Measurements from ENCODE around the gene CTNNA2.

The CTNNA2 gene

DNA sequence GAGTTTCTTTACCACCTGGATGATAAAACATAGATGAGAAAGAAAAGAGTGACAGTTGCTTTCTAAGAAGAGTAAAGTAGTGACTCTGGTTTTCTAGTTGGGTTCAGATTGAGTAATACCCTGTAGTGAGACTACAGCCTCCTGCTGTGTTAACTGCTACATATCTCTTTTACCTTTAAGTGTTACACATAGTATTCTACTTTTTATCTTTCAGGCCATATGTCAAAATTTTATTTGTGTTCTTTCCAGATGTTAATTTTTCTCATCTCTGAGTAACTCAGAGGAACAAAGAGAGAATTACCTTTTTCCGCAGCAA is 348.2 kb downstream of the CTNNA2 start:
- no peak for DNase-seq

DNA sequence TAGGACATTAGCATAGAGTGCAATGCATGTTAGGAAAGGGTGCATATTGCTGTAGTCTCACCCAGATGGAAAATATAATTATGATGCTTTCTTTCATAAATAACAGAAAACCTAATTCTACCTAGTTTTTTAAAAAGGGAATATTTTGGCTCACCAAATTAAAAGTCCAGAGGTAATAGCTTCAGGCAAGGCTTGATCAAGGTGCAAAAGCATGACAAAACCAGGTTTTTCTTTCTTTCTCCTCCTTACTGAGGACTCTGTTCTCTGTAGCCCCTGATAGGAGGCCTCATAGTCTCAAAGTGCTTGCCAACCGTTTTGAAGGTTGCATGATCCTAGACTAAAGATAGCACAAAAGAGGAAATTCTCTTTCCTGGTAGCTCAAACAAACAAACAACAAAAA is 349.9 kb downstream of the CTNNA2 start:
- DNase-seq = no peak

DNA sequence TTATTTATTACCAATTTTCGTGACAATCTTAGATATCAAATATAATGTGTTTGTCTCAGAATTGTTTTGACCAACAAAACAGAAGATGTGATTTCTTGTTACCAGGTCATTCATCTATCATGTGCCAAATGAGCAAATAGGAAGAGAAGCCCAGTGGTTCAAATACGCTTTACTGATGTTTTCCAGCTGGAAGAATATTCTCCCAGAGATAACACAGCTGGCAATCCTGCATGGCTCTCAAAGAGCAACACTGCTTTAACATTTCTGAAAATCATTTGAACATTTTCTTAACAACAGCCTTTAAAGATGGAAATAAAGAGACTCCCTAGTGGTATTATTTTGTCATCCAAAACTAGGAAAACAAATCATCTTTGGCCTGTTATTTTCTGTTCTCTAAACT is 359.8 kb downstream of the CTNNA2 start:
- no peak for DNase-seq

DNA sequence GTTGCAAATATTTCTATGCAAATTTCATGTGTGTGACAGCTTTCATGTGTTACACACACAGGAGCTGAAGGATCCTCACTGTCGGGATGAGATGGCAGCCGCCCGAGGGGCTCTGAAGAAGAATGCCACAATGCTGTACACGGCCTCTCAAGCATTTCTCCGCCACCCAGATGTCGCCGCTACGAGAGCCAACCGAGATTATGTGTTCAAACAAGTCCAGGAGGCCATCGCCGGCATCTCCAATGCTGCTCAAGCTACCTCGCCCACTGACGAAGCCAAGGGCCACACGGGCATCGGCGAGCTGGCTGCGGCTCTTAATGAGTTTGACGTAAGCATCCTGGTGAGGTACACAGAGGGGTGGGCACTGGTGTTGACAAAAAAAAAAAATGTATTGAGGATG is 361.2 kb downstream of the CTNNA2 start:
- DNase-seq = no peak

DNA sequence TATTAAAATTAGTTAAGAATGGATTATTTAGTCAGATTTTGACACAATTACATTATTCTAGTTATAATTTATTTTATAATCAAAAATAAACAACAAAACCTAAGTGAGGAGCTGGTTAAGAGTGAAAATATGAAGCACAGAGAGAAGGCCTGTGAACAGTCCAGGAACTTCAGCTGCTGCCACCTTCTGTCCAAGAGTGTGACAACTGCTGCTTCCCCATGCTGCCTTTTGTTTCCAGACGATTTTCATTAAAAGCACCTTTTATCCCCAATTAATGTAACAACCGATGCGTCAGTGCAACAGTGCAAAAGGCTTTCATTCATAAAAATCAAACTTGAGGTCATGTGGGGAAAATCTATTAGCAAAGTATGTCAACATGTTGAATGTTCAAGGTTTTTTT is 363.6 kb downstream of the CTNNA2 start:
- no peak for DNase-seq

DNA sequence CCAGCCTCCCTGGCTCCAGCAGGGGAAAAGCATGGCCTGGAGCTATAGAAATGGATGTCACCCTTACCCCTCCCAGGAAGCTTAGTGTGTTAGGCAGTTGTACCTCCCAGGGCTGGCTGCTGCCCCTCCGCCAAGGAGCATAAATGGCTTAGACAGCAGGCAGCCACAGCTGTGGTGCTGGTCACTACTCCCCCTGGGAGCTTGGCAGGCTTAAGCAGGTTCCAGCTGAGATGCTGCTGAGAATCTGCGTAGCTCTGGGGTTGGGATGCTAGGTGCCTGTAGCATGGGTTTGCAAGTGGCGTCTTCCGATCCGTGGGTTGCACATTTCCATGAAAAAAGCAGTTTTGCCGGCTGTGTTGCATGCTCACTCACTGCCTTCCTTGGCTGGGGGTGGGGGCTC is 369.7 kb downstream of the CTNNA2 start:
- DNase-seq = no peak

DNA sequence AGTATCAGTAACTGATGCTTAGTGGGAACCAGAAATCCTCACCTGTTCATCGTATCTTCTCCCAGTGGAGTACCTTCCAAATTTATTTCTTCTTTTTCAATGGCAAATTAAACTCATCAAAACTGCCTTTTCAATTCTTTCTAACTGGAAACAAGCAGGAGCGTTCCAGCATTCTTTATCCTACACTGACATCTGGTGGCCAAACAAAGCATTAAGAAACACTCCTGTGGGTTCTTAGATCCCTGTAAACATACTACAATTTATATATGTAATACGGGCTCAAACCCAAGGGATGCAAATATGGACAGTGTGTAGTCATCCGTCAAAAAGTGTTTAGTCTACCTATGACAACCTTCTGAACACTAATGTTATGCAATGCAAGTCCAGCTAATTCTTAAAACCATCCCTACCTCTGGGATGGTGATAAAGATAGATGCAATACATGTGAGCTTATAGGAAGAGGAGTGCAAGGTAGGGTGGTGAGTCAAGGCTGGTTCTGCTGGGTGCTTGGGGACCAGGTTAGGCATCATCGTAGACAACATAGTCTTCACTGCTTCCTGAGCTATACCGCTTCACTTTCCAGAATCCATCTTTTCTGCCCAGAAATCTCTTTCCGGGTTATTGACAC is 375.0 kb downstream of the CTNNA2 start:
- DNase-seq = peak; percentile 30

DNA sequence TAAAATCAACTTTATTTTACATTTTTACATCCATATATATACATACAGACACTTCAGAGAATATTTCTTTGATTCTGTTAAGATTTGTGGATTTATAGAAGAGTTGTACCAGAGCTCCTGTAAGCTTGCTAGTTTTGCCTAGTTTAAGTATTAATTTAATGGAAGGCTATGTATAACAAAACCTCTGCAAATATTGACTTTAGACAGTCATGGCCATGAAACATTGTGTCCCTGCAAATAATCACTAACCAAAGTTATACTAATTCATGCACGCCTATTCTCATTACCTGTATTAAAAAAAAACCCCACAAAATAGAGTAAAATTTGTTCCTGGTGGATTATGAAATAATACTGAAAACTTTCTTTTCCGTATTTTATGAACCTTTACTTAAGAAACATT is 379.3 kb downstream of the CTNNA2 start:
- DNase-seq = no peak

DNA sequence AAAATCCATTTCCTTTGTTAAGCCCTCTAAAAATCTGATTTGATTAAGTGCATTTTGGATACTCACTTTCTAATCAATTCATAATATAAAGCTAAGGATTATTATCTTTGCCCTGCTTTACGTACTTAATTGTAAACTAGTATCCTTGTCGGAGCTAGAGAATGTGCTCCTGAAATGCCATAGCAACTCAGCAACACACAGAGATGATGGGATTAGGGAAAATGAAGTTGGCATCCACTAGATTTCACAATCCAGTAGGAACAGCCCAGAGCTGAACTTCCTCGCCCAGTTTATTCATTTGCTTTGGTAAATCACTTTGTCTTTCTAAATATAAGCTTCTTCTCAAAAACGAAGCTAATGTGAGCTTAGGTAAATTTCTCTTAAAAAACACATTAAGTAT is 386.3 kb downstream of the CTNNA2 start:
- no peak for DNase-seq

DNA sequence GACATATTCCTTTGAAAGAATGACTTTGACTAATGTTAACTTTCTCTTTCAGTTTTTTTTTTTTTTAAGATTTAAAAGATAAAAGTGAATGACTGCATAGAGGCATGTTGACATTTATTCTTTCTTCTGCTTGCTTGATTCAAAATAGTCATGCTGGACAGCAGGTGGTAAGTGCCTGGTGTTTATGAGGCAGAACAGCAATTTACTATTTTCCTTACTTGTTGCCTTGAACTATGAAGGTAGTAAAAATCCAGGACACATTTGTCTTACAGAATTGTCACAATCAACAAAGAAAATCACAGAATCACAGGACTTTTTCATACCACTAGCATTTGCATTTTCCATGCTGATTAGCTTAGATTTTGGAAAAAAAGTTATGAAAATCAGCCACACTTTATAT is 388.3 kb downstream of the CTNNA2 start:
- no peak for DNase-seq

DNA sequence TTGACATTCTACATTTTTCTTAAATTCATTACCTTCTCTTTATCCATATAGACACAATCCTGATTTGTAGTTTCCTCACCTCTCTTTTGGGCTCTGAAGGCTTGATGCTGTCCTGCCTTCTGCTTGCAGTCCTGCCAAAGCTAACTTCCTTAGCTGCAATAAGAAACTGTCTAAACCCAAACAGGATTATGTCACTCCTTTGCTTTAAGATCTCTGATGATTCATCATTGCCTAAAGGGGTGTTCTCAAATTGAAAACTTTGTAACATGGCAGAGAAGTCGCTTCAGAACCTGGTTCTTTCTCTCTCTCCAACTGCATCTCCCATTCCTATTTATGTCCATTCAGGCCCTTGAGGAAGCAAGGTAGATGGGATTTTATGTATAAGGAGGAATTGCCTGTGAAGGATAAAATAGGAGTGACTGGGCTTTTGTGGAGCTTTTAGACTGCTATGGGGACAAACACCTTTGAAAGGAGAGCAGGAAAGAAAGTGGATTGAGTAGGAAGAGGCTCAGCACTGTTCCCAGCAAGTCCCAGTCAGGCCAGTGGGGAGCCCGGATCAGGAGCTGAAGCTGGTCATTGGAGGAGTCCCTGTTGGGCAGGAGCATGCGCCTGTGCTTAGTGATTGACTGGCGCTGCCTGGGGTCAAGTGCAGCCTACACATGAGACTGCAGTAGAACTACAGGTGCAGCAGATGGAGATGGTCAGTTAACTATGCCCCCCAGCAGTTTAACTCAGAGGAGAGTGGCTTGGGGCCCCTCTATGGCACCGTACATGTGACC is 390.6 kb downstream of the CTNNA2 start:
- no peak for DNase-seq

DNA sequence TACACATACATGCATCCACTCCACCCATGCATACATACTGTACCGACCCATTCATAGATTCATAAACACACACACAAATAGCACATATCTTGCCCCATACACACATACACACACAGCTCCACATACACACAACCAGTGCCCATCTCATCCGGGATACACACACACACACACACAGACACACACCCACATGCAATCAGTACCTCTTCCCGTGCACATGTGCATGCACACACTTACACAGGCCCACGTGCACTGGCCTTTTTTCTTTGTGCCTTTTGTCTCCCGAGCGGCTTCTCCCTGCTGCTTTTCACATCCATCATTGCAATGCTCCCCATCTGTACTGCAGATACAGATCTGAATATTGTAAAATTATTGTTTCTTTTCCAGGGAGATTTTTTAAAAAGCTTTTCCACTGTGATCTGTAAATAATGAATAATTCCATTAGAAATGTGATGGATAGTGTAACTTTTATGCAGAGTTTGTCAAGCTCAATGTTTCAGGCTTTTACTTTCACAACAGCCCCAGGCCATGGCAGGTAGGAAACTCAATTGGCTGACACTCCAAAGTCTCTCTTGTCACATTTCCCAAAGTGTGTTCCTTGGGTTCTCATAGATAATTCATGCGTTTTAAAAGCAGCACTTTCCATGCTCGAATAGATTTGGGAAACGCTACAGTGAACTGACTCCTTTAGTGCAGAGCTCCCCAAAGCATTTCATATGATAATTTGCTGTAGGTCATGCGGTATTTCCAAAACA is 393.5 kb downstream of the CTNNA2 start:
- DNase-seq = no peak

DNA sequence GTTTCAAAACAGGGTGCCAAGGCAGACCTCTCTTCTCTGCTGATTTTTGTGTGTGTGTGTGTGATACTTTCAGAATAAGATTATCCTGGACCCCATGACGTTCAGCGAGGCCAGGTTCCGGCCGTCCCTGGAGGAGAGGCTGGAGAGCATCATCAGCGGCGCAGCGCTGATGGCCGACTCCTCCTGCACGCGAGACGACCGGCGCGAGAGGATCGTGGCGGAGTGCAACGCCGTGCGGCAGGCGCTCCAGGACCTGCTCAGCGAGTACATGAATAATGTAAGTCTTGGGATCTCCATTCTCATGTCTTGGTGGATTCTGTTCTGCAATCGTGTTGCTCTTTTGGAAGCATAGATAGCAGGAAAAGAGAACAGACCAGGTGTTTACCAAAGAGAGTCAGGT is 396.7 kb downstream of the CTNNA2 start:
- DNase-seq = no peak

DNA sequence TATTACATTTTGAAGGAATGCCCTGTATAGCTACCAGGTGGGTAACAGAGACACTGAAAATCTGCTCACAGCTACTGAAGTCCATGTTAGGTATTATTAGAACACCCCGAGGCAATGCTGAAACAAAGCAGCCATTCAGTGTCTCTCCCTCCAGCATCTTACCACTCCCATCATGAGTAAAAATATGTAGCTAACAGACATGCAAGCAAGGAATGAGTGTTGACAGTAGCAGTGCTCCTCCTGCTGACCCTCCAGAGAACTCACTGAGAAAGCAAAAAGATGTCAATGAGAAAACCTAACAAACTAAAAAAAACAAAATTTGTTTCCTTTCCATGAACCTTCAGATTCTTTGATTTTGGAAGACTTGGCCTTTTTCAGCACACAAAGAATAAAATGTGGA is 397.8 kb downstream of the CTNNA2 start:
- DNase-seq = no peak

DNA sequence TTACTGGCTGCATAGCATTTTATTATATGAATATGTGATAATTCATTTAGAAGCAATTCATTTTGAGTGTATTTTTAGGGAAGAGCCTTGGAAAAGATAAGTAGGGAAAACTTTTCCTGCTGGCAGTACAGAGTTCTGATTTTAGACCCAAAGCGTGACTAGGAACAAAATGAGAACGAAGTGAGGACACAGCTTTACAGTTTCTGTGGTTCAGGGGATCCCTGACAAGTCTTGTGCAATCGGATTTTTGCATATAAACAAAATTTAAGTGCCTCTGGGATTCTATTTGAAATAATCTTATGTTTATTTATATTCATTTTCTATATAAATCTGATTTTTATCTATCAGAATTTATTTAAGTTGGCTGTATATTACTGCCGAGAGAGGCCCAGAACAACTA is 402.6 kb downstream of the CTNNA2 start:
- no peak for DNase-seq

DNA sequence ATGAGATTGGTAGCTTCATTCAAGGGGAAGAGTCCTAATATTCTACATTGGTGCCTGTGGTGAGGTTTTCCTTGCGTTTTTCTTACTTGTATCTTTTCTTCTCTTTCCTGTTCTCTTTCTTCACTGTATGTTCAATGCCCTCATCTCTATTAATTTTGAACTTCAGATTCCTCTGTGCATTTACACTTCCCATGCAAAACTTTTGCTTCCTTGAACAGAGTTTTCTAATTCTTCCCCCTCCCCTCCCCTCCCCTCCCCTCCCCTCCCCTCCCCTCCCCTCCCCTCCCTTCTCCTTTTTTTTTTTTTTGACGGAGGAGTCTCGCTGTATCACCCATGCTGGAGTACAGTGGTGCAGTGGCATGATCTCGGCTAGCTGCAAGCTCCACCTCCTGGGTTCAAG is 403.4 kb downstream of the CTNNA2 start:
- no peak for DNase-seq

DNA sequence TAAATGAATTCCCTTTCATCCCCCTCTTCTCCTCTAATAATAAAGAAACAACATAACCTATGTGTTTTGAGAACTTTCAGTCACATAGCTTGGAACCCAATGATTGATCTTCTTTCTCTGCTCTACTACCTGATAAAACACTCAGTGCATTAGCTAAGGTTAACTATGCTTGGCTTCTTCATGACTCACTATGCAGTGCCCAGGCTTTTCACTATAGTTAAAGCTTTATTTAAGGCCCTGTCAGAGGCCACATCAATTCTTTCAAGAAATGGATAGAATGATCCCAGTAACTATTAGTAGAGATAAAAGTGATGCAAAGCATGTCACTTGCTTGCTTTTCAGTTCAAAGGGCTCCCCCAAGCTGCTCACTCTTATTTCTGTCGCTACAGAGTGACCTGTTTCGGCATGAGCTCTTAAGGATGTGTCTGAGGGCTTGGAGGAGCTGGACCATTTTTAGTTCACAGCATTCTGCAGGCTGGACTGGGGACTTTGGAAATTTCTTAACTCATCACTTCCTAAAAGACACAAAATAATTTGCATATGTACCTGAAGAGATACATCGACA is 407.7 kb downstream of the CTNNA2 start:
- DNase-seq = no peak

DNA sequence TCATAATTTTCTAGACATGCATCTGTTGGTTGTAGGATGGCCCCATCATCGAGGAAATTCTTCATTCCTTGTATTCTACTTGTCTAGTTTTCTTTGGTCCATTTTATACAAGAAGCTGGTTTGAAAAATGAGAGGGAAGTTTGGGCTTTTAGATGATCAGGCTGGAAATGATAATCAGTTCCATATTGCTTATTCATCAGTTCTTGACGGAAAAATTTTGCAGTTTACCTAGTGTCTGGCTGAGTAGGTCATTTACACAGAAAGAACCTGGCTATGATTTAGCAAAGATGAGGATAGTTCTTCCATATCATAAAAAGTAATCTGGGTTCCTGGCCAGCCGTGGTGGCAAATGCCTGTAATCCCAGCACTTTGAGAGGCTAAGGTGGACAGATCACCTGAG is 416.8 kb downstream of the CTNNA2 start:
- no peak for DNase-seq

DNA sequence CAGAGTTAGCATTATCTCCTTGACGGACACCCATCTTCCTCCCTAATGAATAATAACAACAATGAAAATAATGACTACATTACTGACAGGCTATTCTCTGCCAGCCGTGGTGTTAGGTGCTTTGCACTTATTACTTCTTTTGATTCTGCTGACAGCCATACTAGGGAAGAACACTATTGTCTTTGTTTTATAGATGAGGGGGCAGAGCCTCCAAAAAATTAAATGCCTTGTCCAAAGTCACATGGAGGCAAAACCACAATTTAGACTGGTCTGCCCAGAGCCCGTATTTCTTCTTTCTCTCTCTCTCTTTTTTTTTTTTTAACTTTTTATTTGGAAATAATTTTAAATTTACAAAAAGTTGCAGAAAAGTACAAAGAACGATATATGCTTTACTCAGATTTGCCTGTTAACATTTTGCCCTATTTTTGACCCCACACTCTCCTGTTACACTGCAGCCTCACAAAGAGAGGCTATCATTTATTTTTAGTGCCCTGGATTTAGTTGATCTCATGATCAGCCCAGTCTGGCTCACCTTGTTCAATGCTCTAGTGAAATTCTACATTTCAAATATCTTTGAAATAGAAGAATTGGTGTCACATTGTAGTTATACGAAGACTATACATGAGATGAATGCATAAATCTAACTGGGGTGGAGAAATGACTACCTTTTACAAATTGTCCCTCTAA is 422.3 kb downstream of the CTNNA2 start:
- DNase-seq = no peak

DNA sequence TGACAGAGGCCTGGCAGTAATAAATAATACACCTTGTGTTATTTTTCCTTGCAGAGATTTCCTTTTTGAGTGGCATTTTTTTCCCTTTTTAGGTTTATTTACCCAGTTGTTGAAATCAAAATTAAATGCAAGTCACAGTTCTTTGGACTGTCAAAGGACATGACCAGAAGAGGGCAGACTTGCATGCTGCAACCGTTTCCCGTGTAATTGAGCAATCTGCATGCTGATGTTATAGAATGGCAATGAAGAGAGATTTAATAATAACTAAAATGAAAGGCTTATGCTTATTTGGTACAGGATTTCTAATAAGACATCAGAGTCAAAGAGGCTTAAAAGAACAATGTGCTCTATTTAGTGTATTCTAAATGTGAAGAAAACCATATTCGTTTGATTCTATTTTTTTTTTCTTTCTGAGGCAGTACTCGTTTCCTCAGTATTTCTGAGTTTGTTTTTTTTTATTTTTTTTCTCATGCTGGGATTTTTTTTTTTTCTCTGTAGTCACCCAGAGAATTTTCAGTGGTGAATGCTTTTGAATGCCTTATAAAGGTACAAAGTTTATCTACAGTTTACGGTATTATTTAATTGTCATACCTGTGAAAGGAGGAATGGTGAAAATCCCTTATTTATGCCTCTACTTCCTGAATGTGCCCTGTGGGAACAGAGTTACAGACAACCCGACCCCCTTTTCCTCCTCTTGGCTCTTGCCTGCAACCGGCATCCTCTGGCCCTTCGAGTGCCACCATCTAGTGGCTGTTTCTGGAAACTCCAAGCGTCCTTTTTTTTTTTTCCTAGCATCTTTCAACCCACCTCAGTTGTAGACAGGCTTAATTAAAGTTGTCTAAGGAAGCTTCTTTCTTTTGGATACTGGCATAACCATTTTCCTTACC is 423.2 kb downstream of the CTNNA2 start:
- DNase-seq = no peak

DNA sequence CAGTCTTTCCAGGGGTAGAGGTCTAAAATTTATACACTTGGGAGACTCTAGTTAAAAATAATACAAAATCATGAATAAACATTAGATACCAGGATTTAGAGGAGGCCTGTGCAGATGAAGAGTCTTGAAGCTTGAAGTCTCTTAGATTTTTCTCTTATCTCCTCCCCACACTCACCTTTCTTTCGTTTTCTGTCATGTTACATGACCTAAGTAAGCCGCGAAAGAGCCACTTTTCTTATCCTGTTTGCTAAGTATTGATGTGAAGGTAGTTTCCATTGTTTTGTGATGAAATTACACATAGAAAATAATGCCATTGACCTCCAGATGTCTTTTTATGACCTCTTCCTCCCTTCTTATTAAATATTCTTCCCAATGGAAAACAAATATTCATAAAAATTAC is 423.9 kb downstream of the CTNNA2 start:
- DNase-seq = no peak

DNA sequence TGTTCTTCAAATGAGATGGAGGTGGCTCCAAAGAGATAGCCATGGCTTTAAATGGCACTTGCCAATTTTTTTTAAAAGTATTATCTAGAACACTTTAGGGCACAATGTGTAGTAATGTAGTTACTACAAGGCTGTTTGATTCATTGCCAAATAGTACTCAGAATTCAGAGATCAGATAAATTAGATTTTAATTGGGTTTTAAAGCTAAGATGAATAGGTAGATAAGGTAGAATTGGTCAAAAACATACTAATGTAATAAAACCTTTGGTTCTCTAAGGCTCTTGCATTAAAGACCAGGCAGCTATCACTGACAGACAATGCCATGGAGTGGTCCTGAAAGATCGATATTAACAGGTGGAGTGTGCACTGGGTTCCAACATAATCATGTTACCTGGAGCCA is 425.8 kb downstream of the CTNNA2 start:
- DNase-seq = no peak
